ENCODE results near the gene MAML3.

Gene MAML3

DNA sequence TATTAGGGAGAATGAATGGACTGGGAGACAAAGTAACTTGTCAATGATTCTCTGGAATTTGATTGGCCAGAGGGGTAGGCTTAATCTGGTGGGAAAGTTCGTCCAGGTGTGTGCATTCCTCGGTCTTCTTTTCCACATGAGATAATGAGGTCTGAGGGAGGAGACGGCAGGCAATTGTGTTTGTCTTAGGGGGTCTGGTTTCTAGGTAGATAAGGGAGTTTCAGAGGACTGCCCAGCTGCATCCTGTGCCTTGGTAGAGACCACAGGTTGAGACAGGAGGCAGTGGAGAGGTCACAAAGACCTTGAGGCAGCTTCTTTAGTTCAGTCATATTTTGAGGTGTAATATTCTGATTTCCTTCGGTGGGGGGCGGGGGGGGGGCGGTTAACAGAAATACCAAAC is 484.1 kb downstream of the MAML3 start:
- no peak for DNase-seq

DNA sequence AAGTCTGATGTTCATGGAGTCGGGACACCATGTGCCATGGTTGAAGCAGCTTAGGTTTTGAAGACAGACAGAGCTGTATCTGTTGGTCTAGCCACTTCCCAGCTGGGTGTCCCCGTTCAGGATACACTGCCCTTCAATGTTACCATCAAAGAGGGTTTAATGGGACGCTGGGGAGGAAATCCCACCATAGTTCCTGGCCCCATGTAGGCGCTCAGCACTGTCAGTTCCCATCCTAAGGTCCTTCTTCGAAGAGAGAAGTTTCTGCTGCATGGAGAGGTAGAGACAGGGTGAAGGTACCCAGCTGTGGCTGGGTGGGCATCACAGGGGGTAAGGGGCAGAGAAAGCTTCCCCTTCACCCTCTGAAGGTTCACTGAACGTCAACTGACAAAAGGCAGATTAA is 484.6 kb downstream of the MAML3 start:
- no peak for DNase-seq

DNA sequence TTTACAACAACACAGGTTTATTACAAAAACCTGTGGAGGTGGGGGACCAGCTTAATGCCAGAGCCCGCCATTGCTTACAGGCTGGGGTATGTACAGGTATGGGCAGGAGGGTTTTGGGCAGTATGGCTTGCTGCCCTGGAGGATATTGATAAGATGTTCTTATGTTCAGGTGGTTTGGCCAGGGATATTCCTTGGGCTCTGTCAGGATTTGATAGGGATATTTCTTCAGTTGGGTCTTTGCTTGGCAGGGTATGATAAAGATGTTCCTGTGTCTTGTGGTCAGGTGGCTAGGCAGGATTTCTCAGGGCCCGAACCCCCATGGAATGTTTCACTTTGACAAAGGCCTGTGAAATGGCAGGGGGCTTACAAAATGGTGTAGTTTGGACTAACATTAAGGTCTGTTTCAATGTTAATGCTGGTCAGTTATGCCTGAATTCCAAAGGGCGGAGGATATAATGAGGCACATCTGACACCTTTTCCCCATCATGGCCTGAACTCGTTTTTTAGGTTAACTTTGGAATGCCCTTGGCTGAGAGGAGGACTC is 485.3 kb downstream of the MAML3 start:
- peak; percentile 67 for DNase-seq

DNA sequence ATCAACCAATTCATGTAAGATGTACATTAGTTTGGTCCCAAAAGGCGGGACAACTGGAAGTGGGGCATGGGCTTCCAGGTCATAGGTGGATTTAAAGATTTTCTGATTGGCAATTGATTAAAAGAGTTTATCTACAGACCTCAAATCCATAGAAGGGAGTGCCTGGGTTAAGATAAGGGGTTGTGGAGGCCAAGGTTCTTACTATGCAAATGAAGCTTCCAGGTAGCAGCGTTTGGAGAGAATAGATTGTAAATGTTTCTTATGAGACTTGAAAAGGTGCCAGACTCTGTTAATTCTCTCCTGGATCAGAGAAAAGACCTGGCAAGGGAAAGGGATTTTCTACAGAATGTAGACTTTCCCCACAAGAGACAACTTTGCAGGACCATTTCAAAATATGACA is 485.9 kb downstream of the MAML3 start:
- DNase-seq = peak; percentile 59
